ENCODE data around the gene RPL5.

Gene RPL5

GRCh38 chr1:92858564-92859399, 26.9 kb downstream of the RPL5 start:
- peak; percentile 70 to 77 for DNase-seq

GRCh38 chr1:92859400-92860039, 27.7 kb downstream of the RPL5 start:
- no peak for DNase-seq

- no peak for DNase-seq
Measured at GRCh38 chr1:92862605-92863004, 30.8 kb downstream of the RPL5 start.

GRCh38 chr1:92864131-92864530, 32.3 kb downstream of the RPL5 start:
- DNase-seq: no peak

GRCh38 chr1:92870591-92870990, 38.8 kb downstream of the RPL5 start:
- no peak for DNase-seq

- DNase-seq: no peak
Measured at GRCh38 chr1:92872719-92873118, 40.9 kb downstream of the RPL5 start.

GRCh38 chr1:92874987-92875386, 43.1 kb downstream of the RPL5 start:
- no peak for DNase-seq

- no peak for DNase-seq
Measured at GRCh38 chr1:92876351-92876750, 44.5 kb downstream of the RPL5 start.

GRCh38 chr1:92877081-92877711, 45.4 kb downstream of the RPL5 start:
- DNase-seq: peak in 1 of 2 experiments; percentile 30

GRCh38 chr1:92877792-92878191, 46.0 kb downstream of the RPL5 start:
- peak in 1 of 2 experiments; percentile 19 for DNase-seq

- DNase-seq: no peak
Measured at GRCh38 chr1:92879316-92879968, 47.6 kb downstream of the RPL5 start.

- no peak for DNase-seq
Measured at GRCh38 chr1:92881391-92881790, 49.6 kb downstream of the RPL5 start.

GRCh38 chr1:92882819-92883218, 51.0 kb downstream of the RPL5 start:
- DNase-seq: no peak

GRCh38 chr1:92883297-92883696, 51.5 kb downstream of the RPL5 start:
- DNase-seq: no peak

GRCh38 chr1:92884195-92884594, 52.4 kb downstream of the RPL5 start:
- no peak for DNase-seq

GRCh38 chr1:92886886-92887419, 55.1 kb downstream of the RPL5 start:
- DNase-seq: peak; percentile 29 to 79

- DNase-seq: no peak
Measured at GRCh38 chr1:92887465-92887864, 55.6 kb downstream of the RPL5 start.
